Trophoblast cell (in vitro differentiated cells and primary cell): ENCODE measurements around the gene HPSE2.

Source experiments
- DNase-seq, 2 donors: peaks; one replicate each; pipeline ENCODE4 v3.0.0-alpha.2; 2016
- H2AFZ ChIP-seq: 2 replicates; pipeline ENCODE4 v1.6.1; 2013; ENCODE audit warnings: low read length, moderate library complexity, mild to moderate bottlenecking; ENCODE audit not compliant: insufficient read depth, poor library complexity
- H2AK5ac ChIP-seq: 2 replicates; pipeline ENCODE4 v1.6.1; 2013; ENCODE audit warnings: mild to moderate bottlenecking, low read length
- H2BK120ac ChIP-seq: 2 replicates; pipeline ENCODE4 v1.6.1; 2013; ENCODE audit warnings: low read length, mild to moderate bottlenecking, moderate library complexity; ENCODE audit not compliant: insufficient read depth, poor library complexity
- H2BK12ac ChIP-seq: 2 replicates; pipeline ENCODE4 v1.6.1; 2013; ENCODE audit warnings: mild to moderate bottlenecking, low read length, moderate library complexity
- H2BK5ac ChIP-seq: 2 replicates; pipeline ENCODE4 v1.6.1; 2013; ENCODE audit warnings: low read length, low read depth, moderate library complexity, mild to moderate bottlenecking; ENCODE audit not compliant: poor library complexity
- H3K14ac ChIP-seq: 2 replicates; pipeline ENCODE4 v1.6.1; 2013; ENCODE audit warnings: mild to moderate bottlenecking, low read length
- H3K18ac ChIP-seq: 2 replicates; pipeline ENCODE4 v1.6.1; 2013; ENCODE audit warnings: mild to moderate bottlenecking, low read length
- H3K23ac ChIP-seq: 2 replicates; pipeline ENCODE4 v1.6.1; 2013; ENCODE audit warnings: low read length
- H3K27ac ChIP-seq: 2 replicates; pipeline ENCODE4 v1.5.1; 2013; ENCODE audit warnings: low read depth, mild to moderate bottlenecking, inconsistent platforms, low read length, moderate library complexity
- H3K27me3 ChIP-seq: 2 replicates; pipeline ENCODE4 v1.6.1; 2013; ENCODE audit warnings: inconsistent platforms, mild to moderate bottlenecking, low read length, moderate library complexity; ENCODE audit not compliant: insufficient read depth
- H3K36me3 ChIP-seq, 2 experiments: 1 replicate in 1 of 2; 2 replicates in 1 of 2; pipeline ENCODE4 v1.6.1; 2013; ENCODE audit warnings: low read length in 2 of 2, mild to moderate bottlenecking in 2 of 2, moderate library complexity in 1 of 2; ENCODE audit not compliant: insufficient read depth in 2 of 2, control insufficient read depth in 1 of 2
- H3K4ac ChIP-seq: 2 replicates; pipeline ENCODE4 v1.6.1; 2013; ENCODE audit warnings: low read depth, mild to moderate bottlenecking, low read length, moderate library complexity
- H3K4me1 ChIP-seq, 2 experiments: 1 replicate in 1 of 2; 2 replicates in 1 of 2; pipeline ENCODE4 v1.6.1; 2013; ENCODE audit warnings: low read length in 2 of 2, mild to moderate bottlenecking in 2 of 2, moderate library complexity in 1 of 2; ENCODE audit not compliant: insufficient read depth in 2 of 2, control insufficient read depth in 1 of 2
- H3K4me2 ChIP-seq: 2 replicates; pipeline ENCODE4 v1.6.1; 2013; ENCODE audit warnings: inconsistent platforms, mild to moderate bottlenecking, low read length, moderate library complexity
- H3K4me3 ChIP-seq: 2 replicates; pipeline ENCODE4 v1.5.1; 2013; ENCODE audit warnings: mild to moderate bottlenecking, low read depth, low read length, inconsistent platforms
- H3K79me1 ChIP-seq: one replicate; pipeline ENCODE4 v1.6.1; 2013; ENCODE audit warnings: low read length
- H3K79me2 ChIP-seq: 2 replicates; pipeline ENCODE4 v1.6.1; 2013; ENCODE audit warnings: low read length, mild to moderate bottlenecking; ENCODE audit not compliant: control insufficient read depth, insufficient read depth, poor library complexity
- H3K9ac ChIP-seq: 2 replicates; pipeline ENCODE4 v1.6.1; 2013; ENCODE audit warnings: mild to moderate bottlenecking, low read length
- H3K9me3 ChIP-seq: 2 replicates; pipeline ENCODE4 v1.6.1; 2013; ENCODE audit warnings: low read depth, mild to moderate bottlenecking, control low read depth, inconsistent platforms, low read length; ENCODE audit not compliant: insufficient read depth
- H4K12ac ChIP-seq: 2 replicates; pipeline ENCODE4 v1.6.1; 2013; ENCODE audit warnings: low read depth, mild to moderate bottlenecking, low read length, moderate library complexity
- H4K8ac ChIP-seq: 2 replicates; pipeline ENCODE4 v1.6.1; 2013; ENCODE audit warnings: low read depth, mild to moderate bottlenecking, low read length, moderate library complexity
- H4K91ac ChIP-seq: one replicate; pipeline ENCODE4 v1.6.1; 2013; ENCODE audit warnings: low read depth, mild to moderate bottlenecking, low read length, moderate library complexity
- WGBS: extraction: QIAGEN DNeasy Blood & Tissue Kit; methylation state at CpG from one replicate; pipeline ENCODE4 v1.1.7; 2013; ENCODE audit warnings: missing lambda C conversion rate; ENCODE audit not compliant: insufficient read length, insufficient coverage; ENCODE audit errors: extremely low coverage; 5-methylcytosine and 5-hydroxymethylcytosine counted together

The HPSE2 gene

DNA sequence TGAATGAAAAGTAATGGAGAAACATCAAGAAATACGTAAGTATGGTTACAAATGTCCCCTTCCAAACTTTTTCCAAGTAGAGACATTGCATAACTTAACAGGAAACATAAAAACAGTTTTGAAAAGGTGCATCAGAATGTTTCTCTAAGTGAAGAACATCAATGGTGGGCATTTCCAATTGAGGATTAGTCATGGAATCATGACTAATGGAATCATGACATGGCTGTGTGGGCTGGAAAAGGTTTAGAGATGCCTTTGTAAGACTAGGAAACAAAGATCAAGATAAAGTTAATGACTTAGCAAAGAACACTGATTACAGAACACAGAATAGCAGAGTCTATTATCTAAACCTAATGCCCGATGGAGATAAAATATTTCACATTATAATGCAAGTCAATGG, 272.0 kb downstream of the HPSE2 start:
- Histone ChIP-seq H2AFZ (no peak overlapping the region), H3K4me3 (no peak overlapping the region), H2AK5ac (no peak overlapping the region), H3K79me1 (no peaks in the 10 kb centered on the region), H3K4me1 (no peaks in the 10 kb centered on the region), H3K9me3 (no peaks in the 10 kb centered on the region), H4K12ac (no peak overlapping the region), H3K27ac (no peak overlapping the region), H3K14ac (no peak overlapping the region), H3K23ac (no peak overlapping the region), H3K79me2 (no peaks in the 10 kb centered on the region), H2BK12ac (no peak overlapping the region), H4K91ac (no peak overlapping the region), H2BK120ac (no peak overlapping the region), H3K18ac (no peak overlapping the region), H4K8ac (no peak overlapping the region), H3K9ac (no peak overlapping the region), H2BK5ac (no peak overlapping the region), H3K4me2 (no peak overlapping the region), H3K27me3 (no peaks in the 10 kb centered on the region), H3K4ac (no peak overlapping the region), H3K36me3 (no peaks in the 10 kb centered on the region)
- WGBS, result no CpG with 5 or more reads among the region's 2 CpGs
- peak in 1 of 2 donors; percentile 50 for DNase-seq

GRCh38 chr10:98959379-98959778, 276.3 kb downstream of the HPSE2 start:
- Histone ChIP-seq H3K4me3 (no peak overlapping the region), H3K9me3 (no peaks in the 10 kb centered on the region), H2AFZ (no peak overlapping the region), H4K8ac (no peak overlapping the region), H3K18ac (no peak overlapping the region), H3K4me2 (no peak overlapping the region), H3K27me3 (no peaks in the 10 kb centered on the region), H3K23ac (no peak overlapping the region), H4K12ac (no peak overlapping the region), H3K79me1 (no peaks in the 10 kb centered on the region), H2BK12ac (no peak overlapping the region), H2BK120ac (no peak overlapping the region), H3K27ac (no peak overlapping the region), H3K9ac (no peak overlapping the region), H3K36me3 (no peaks in the 10 kb centered on the region), H4K91ac (no peak overlapping the region), H3K14ac (no peak overlapping the region), H3K79me2 (no peaks in the 10 kb centered on the region), H2BK5ac (no peak overlapping the region), H2AK5ac (no peak overlapping the region), H3K4ac (no peak overlapping the region), H3K4me1 (peaks cover 3 to 7% of the 10 kb centered on the region in 2 experiments)
- no peak for DNase-seq
- WGBS, result no CpG with 5 or more reads among the region's 2 CpGs

GRCh38 chr10:98957801-98958200, 277.9 kb downstream of the HPSE2 start:
- H3K79me2 ChIP-seq, result no peaks in the 10 kb centered on the region
- H3K4me3 ChIP-seq, result no peak overlapping the region
- H2BK120ac ChIP-seq, result no peak overlapping the region
- H3K23ac ChIP-seq, result no peak overlapping the region
- H4K12ac ChIP-seq, result no peak overlapping the region
- no peak overlapping the region for H3K4me2 ChIP-seq
- no peaks in the 10 kb centered on the region for H3K27me3 ChIP-seq
- no peak overlapping the region for H3K14ac ChIP-seq
- H2BK5ac ChIP-seq, result no peak overlapping the region
- no peak overlapping the region for H4K91ac ChIP-seq
- H3K36me3 ChIP-seq, result no peaks in the 10 kb centered on the region
- H2AFZ ChIP-seq, result no peak overlapping the region
- H3K79me1 ChIP-seq, result no peaks in the 10 kb centered on the region
- H3K27ac ChIP-seq, result no peak overlapping the region
- H3K4me1 ChIP-seq, result peaks cover 3 to 7% of the 10 kb centered on the region in 2 experiments
- H3K4ac ChIP-seq, result no peak overlapping the region
- DNase-seq, result no peak
- no peaks in the 10 kb centered on the region for H3K9me3 ChIP-seq
- H3K18ac ChIP-seq, result no peak overlapping the region
- H2BK12ac ChIP-seq, result no peak overlapping the region
- no peak overlapping the region for H2AK5ac ChIP-seq
- no peak overlapping the region for H4K8ac ChIP-seq
- WGBS, result no CpG with 5 or more reads among the region's 3 CpGs
- H3K9ac ChIP-seq, result no peak overlapping the region

- H3K79me1 ChIP-seq, result no peaks in the 10 kb centered on the region
Measured at GRCh38 chr10:98956576-98957260, 278.9 kb downstream of the HPSE2 start.

More at GRCh38 chr10:98956576-98957260, 278.9 kb downstream of the HPSE2 start:
- Histone ChIP-seq H3K9me3 (no peaks in the 10 kb centered on the region), H4K91ac (no peak overlapping the region), H3K27ac (peak overlapping the region; percentile 71), H4K12ac (no peak overlapping the region), H2AK5ac (no peak overlapping the region), H3K4ac (no peak overlapping the region), H3K9ac (no peak overlapping the region), H3K18ac (no peak overlapping the region), H3K36me3 (no peaks in the 10 kb centered on the region), H2BK12ac (no peak overlapping the region), H3K4me3 (no peak overlapping the region), H3K79me2 (no peaks in the 10 kb centered on the region), H4K8ac (no peak overlapping the region), H3K23ac (no peak overlapping the region), H3K27me3 (no peaks in the 10 kb centered on the region), H2BK5ac (no peak overlapping the region), H3K14ac (no peak overlapping the region), H3K4me1 (peaks cover 3 to 7% of the 10 kb centered on the region in 2 experiments), H3K4me2 (peak overlapping the region; percentile 25), H2BK120ac (no peak overlapping the region), H2AFZ (no peak overlapping the region)
- peak; percentile 12 to 62 for DNase-seq
- no CpG with 5 or more reads among the region's 4 CpGs for WGBS
